ENCODE measurements around the gene LRRC37A. TPM values are rescaled to one million over a fixed set of nuclear protein-coding genes. Genes with fewer than 3 reads are reported as not detected.
"Not testable (repeated sequence)": the region's sequence is repeated elsewhere in the genome, so short reads cannot be mapped to it uniquely, and the experiment has no call there.

The LRRC37A gene
- total and polyA plus RNA-seq, 9 of the 15 experiments (the other 6 are each of a cell fraction or from before 2014, with no cell fraction given): 0.14 to 3.1 (median 1.8) TPM

DNA sequence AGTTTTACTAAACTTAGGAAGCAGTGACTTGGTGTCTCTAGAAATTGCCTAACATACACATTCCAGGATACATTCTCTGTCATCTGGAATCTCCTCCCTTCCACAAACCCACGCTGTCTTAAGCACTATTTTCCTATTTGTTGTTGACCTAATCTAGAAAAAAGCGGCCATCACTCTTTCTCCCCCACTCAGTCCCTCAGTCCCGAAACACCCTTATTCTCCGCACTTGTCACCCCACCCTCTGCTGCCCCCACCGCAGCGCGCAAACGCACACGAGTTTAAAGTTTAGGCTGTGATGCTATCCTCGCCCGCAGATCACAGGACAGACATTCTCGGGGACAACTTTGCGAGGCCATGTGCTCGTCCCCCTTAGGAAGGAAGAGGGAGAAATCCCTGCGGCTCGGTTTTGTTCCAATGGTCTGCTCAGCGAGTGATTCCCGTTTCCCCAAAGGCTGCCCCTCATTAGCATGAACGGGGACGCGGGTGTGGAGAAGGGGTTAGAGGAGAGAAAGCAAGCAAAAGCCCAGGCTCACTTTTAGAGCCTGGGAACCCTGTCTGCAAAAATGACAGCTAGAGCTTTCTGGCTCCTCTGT lies 28.8 kb upstream of the LRRC37A start (continued):
- peak; percentile 8 for TF ChIP-seq ASH1L (IDR thresholded peaks at IDR 0.05; ENCODE audit: borderline replicate concordance, low read depth, partially characterized antibody)
- peak; percentile 44; the same call in 1 of the 2 replicates for TF ChIP-seq HDGF (IDR thresholded peaks at IDR 0.05)
- TF ChIP-seq, protein P1, sequence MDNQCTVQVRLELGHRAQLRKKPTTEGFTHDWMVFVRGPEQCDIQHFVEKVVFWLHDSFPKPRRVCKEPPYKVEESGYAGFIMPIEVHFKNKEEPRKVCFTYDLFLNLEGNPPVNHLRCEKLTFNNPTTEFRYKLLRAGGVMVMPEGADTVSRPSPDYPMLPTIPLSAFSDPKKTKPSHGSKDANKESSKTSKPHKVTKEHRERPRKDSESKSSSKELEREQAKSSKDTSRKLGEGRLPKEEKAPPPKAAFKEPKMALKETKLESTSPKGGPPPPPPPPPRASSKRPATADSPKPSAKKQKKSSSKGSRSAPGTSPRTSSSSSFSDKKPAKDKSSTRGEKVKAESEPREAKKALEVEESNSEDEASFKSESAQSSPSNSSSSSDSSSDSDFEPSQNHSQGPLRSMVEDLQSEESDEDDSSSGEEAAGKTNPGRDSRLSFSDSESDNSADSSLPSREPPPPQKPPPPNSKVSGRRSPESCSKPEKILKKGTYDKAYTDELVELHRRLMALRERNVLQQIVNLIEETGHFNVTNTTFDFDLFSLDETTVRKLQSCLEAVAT (IDR thresholded peaks at IDR 0.05): 0 out of 4 replicates have a peak, but pooled peaks of 1 of the 2 experiments have one; percentile 22
- TF ChIP-seq NR4A1 (CRISPR knock-in tag; IDR thresholded peaks at IDR 0.05): not testable (repeated sequence)
- peak; percentile 66 for TF ChIP-seq NR4A1 (tag; IDR thresholded peaks at IDR 0.05)
- TF ChIP-seq, protein P2, sequence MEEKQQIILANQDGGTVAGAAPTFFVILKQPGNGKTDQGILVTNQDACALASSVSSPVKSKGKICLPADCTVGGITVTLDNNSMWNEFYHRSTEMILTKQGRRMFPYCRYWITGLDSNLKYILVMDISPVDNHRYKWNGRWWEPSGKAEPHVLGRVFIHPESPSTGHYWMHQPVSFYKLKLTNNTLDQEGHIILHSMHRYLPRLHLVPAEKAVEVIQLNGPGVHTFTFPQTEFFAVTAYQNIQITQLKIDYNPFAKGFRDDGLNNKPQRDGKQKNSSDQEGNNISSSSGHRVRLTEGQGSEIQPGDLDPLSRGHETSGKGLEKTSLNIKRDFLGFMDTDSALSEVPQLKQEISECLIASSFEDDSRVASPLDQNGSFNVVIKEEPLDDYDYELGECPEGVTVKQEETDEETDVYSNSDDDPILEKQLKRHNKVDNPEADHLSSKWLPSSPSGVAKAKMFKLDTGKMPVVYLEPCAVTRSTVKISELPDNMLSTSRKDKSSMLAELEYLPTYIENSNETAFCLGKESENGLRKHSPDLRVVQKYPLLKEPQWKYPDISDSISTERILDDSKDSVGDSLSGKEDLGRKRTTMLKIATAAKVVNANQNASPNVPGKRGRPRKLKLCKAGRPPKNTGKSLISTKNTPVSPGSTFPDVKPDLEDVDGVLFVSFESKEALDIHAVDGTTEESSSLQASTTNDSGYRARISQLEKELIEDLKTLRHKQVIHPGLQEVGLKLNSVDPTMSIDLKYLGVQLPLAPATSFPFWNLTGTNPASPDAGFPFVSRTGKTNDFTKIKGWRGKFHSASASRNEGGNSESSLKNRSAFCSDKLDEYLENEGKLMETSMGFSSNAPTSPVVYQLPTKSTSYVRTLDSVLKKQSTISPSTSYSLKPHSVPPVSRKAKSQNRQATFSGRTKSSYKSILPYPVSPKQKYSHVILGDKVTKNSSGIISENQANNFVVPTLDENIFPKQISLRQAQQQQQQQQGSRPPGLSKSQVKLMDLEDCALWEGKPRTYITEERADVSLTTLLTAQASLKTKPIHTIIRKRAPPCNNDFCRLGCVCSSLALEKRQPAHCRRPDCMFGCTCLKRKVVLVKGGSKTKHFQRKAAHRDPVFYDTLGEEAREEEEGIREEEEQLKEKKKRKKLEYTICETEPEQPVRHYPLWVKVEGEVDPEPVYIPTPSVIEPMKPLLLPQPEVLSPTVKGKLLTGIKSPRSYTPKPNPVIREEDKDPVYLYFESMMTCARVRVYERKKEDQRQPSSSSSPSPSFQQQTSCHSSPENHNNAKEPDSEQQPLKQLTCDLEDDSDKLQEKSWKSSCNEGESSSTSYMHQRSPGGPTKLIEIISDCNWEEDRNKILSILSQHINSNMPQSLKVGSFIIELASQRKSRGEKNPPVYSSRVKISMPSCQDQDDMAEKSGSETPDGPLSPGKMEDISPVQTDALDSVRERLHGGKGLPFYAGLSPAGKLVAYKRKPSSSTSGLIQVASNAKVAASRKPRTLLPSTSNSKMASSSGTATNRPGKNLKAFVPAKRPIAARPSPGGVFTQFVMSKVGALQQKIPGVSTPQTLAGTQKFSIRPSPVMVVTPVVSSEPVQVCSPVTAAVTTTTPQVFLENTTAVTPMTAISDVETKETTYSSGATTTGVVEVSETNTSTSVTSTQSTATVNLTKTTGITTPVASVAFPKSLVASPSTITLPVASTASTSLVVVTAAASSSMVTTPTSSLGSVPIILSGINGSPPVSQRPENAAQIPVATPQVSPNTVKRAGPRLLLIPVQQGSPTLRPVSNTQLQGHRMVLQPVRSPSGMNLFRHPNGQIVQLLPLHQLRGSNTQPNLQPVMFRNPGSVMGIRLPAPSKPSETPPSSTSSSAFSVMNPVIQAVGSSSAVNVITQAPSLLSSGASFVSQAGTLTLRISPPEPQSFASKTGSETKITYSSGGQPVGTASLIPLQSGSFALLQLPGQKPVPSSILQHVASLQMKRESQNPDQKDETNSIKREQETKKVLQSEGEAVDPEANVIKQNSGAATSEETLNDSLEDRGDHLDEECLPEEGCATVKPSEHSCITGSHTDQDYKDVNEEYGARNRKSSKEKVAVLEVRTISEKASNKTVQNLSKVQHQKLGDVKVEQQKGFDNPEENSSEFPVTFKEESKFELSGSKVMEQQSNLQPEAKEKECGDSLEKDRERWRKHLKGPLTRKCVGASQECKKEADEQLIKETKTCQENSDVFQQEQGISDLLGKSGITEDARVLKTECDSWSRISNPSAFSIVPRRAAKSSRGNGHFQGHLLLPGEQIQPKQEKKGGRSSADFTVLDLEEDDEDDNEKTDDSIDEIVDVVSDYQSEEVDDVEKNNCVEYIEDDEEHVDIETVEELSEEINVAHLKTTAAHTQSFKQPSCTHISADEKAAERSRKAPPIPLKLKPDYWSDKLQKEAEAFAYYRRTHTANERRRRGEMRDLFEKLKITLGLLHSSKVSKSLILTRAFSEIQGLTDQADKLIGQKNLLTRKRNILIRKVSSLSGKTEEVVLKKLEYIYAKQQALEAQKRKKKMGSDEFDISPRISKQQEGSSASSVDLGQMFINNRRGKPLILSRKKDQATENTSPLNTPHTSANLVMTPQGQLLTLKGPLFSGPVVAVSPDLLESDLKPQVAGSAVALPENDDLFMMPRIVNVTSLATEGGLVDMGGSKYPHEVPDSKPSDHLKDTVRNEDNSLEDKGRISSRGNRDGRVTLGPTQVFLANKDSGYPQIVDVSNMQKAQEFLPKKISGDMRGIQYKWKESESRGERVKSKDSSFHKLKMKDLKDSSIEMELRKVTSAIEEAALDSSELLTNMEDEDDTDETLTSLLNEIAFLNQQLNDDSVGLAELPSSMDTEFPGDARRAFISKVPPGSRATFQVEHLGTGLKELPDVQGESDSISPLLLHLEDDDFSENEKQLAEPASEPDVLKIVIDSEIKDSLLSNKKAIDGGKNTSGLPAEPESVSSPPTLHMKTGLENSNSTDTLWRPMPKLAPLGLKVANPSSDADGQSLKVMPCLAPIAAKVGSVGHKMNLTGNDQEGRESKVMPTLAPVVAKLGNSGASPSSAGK (IDR thresholded peaks at IDR 0.05): peak; percentile 88
- TF ChIP-seq, protein P3, sequence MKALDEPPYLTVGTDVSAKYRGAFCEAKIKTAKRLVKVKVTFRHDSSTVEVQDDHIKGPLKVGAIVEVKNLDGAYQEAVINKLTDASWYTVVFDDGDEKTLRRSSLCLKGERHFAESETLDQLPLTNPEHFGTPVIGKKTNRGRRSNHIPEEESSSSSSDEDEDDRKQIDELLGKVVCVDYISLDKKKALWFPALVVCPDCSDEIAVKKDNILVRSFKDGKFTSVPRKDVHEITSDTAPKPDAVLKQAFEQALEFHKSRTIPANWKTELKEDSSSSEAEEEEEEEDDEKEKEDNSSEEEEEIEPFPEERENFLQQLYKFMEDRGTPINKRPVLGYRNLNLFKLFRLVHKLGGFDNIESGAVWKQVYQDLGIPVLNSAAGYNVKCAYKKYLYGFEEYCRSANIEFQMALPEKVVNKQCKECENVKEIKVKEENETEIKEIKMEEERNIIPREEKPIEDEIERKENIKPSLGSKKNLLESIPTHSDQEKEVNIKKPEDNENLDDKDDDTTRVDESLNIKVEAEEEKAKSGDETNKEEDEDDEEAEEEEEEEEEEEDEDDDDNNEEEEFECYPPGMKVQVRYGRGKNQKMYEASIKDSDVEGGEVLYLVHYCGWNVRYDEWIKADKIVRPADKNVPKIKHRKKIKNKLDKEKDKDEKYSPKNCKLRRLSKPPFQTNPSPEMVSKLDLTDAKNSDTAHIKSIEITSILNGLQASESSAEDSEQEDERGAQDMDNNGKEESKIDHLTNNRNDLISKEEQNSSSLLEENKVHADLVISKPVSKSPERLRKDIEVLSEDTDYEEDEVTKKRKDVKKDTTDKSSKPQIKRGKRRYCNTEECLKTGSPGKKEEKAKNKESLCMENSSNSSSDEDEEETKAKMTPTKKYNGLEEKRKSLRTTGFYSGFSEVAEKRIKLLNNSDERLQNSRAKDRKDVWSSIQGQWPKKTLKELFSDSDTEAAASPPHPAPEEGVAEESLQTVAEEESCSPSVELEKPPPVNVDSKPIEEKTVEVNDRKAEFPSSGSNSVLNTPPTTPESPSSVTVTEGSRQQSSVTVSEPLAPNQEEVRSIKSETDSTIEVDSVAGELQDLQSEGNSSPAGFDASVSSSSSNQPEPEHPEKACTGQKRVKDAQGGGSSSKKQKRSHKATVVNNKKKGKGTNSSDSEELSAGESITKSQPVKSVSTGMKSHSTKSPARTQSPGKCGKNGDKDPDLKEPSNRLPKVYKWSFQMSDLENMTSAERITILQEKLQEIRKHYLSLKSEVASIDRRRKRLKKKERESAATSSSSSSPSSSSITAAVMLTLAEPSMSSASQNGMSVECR (CRISPR knock-in tag; IDR thresholded peaks at IDR 0.05): peak; percentile 83
- 0 out of 2 replicates have a peak, but pooled peaks have one; percentile 43 for TF ChIP-seq ZKSCAN8 (CRISPR knock-in tag; IDR thresholded peaks at IDR 0.05)

All from K562 (cell line).